GM18873 (cell line): ENCODE measurements around the gene CHMP4A.

Experiments
- ATAC-seq: cut with Tn5 transposase; IDR thresholded peaks from one replicate; pipeline ENCODE4 v1.9.1; 2021; ENCODE audit warnings: mild to moderate bottlenecking, moderate library complexity, moderate number of reproducible peaks; ENCODE audit not compliant: unreplicated experiment, low FRiP score

CHMP4A gene

DNA sequence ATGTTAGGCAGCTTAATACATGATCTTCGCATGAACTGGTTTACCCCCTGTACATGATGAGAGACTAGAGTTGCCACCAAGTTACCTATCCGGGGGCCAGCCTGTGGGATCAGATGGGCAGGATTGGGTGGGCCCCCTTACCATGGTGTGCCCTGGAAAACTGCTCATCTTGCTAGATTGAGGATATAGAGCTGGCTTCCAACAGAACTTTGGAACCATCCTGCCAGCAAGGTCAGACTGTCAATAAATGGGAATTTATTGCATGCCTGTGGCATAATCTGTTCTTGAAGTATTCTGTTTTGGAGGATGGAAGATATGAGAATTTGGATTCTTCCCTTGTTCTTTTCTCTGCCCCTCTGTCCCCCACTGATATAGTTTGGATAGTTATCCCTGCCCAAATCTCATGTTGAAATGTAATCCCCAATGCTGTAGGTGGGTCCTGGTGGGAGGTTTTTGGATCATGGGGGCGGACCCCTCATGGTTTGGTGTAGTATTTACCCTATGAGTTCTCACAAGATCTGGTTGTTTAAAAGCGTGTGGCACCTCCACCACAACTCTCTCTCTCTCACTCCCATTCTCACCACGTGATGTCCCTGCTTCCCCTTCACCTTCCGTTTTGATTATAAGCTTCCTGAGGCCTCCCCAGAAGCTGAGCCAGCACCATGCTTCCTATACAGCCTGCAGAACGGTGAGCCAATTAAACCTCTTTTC is 14.3 kb downstream of the CHMP4A start:
- no peak for ATAC-seq

GRCh38 chr14:24197056-24197450 is 16.2 kb downstream of the CHMP4A start:
- no peak for ATAC-seq

GRCh38 chr14:24196071-24197055 is 16.9 kb downstream of the CHMP4A start:
- ATAC-seq, result no peak

GRCh38 chr14:24195186-24196070 is 17.9 kb downstream of the CHMP4A start, which contains the start of gene TM9SF1:
Gene TM9SF1, minus strand, starts transcription at chr14:24195441. Its CDS starts 422 bp downstream, at chr14:24195019.
- peak; percentile 86 for ATAC-seq

DNA sequence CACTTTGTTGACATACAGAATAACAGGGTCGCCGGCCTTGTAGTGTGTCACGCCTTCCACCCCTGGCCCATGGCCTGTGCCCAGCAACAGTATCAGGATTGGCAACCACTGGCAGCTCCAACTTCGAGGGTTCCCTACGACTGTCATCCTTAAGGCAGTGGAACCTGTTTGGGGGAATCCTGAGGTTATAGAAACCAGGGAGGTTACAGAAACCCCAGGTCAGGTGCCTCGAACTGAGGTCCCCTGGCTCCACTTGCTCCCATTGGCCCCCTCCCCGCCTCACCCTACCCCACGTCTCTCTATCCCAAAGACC is 18.5 kb downstream of the CHMP4A start:
- ATAC-seq, result no peak

DNA sequence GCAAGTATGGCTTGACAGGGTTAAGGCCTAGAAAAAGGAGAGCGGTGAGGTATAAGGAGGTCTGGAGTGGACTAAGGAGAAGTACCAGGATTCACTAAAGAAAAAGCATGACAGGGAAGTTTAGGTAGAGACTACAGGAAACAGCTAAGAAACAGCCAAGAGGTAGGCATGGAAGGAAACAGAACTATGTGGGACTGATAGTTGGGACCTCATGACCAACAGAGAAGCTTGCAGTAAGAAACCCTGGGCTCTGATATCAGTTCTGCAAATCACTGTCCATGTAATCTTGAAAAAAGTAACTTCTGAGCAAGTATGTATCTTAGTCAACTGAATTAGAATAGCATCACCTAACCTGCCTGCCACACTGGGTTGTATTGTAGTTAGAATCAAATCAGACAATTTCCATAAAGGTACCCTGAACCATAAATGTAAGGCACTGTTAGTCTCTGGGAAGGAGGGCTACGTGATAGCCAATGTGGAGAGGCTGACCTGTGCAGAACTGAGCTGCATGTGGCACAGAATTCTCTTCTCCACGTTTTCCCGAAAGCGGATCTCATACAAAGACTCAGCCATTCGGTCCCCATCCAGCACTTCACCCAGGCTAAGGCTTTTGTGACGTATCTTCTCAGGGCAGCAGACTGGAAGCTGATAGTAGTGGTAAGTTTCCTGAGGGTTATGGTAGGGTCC is 19.0 kb downstream of the CHMP4A start:
- ATAC-seq, result no peak

GRCh38 chr14:24192933-24193332 is 20.4 kb downstream of the CHMP4A start:
- ATAC-seq, result no peak

DNA sequence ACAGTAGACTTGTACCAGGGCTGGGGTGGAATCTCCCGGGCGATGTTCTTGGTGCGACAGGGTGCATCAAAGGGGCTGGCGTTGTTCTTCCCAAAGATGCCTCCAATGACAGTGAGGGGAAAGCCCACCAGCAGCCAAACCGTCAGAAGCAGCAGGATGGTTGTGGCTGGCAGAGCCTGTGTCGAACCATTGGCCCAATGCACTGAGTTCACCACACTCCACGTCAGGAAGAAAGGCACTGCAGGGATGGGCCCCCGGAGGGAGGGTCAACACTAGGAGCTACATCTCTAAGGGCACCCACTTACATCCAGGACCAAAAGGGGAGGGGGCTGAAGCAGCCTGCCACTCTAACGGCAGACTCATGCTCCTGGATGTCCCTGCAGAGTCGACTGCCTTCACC is 22.9 kb downstream of the CHMP4A start:
- ATAC-seq, result no peak

GRCh38 chr14:24189460-24189859 is 23.8 kb downstream of the CHMP4A start:
- no peak for ATAC-seq

GRCh38 chr14:24189059-24189375 is 24.3 kb downstream of the CHMP4A start:
- no peak for ATAC-seq

DNA sequence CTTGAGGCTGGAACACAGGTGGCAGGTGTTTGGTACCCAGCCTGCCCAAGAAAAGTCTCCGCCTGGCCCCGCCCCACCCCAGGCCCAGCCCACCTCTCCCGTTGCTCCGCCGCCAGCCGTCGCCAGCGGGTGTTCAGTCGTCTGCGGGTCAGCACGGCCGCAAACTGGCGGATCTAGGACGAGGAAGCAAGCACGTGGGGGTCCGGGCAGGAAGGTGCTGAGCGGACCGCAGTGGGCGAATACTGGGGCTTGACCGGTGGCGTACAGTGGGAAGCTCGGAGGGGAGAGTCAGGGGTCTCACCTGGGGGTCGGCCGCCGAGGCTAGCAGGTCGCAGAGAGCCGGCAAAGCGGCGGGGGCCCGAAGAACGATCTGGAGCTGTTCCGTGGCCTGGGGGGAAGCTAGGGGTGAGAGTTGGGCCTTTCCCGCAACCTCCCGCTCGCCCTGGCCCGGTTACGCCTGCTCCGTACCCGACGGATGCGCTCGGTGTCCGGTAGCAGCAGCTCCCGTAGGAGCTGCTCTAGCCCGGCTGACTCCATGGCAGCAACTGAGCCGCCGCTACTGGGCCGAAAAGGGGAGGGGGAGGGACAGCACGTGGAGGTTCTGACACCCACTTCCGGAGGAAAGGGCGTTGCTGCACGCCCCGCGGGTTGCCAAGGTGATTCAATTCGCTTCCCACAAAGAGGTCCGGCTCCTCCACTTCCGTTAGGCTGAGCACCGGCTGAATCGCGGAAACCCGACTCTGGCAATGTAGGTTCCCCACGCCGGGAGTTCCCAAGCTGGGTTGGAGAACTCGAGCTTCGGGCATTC is 24.8 kb downstream of the CHMP4A start, which contains the start of gene IPO4:
IPO4 (minus strand) TSS at position 566 of the 808 bp plus-strand sequence; CDS start at position 537, 29 bp downstream.
- peak; percentile 82 for ATAC-seq

DNA sequence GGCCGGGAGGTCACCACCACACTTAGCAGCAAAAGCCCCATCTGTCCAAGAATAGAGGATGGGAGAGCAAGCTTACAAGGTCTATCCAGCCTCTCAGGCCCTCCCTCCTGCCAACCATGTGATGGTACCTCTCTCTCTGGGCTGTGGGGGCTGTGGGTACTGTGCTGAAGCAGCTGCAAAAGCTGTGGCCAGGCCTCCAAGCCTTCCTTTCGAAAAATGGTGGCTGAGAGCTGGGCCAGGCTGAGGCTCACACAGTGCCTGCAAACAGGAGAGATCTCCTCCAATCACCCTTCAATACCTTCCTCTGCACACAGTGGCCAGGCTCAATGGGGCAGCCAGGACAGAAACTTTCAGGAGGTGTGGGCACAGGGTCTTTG is 25.8 kb downstream of the CHMP4A start:
- ATAC-seq, result no peak

GRCh38 chr14:24186831-24187538 is 26.3 kb downstream of the CHMP4A start:
- no peak for ATAC-seq

GRCh38 chr14:24185741-24186140 is 27.5 kb downstream of the CHMP4A start:
- ATAC-seq, result no peak

- no peak for ATAC-seq
Measured at GRCh38 chr14:24185026-24185425, 28.3 kb downstream of the CHMP4A start.

GRCh38 chr14:24184104-24184970 is 29.0 kb downstream of the CHMP4A start:
- ATAC-seq, result no peak

DNA sequence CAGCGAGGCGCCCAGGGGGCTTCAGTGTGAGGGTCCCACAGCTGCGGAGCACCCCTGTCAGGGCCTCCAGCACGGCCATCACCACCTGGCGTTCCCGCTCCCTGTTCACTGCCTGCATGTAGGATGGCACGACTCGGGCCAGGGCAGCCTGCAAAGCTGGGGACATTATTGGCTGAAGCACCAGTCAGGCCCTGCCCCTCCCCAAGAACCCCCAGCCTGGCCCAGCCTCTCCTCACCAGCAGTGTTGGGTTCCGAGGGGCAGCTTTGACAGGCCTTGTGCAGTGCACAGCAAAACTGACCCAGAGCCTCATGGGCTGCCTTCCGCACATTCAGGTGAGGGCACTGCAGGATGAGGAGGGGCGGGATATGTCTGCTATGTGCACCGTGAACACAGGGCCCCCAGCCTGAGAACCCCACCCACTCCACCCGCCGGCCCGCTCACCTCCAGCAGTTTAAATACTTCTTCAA is 30.2 kb downstream of the CHMP4A start:
- ATAC-seq, result no peak
